GM21723 (cell line): Measurements from ENCODE around the gene KRT28.
"Not testable (repeated sequence)": the region's sequence is repeated elsewhere in the genome, so short reads cannot be mapped to it uniquely, and the experiment has no call there.

Source experiments
- ATAC-seq: cut with Tn5 transposase; IDR thresholded peaks from one replicate; pipeline ENCODE4 v1.9.1; 2021; ENCODE audit warnings: mild to moderate bottlenecking, moderate library complexity; ENCODE audit not compliant: unreplicated experiment

Gene KRT28

DNA sequence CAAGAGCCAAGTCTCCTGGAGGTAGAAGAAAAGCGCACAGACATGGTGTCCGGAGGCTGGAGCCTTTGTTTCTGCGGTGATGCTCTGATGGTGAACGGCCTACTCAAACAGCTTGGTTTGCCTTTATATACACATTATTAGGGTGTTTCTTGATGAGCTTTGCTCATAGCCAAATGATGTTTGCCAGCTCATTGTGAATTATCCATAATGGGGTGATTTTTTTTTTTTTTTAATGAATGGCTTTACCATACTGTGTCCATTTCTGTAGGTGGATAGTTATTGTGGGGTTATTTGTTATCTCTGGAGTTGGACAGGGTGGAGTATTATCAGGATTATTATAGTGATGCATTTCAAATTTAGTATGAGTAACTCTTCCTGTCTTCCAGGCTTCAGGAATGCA, 17.3 kb downstream of the KRT28 start, which contains the start of gene KRT27:
TSS of gene KRT27 (minus strand) at position 101 of the 400 bp plus-strand sequence. CDS start at position 44, 57 bp downstream.
- ATAC-seq, result no peak

DNA sequence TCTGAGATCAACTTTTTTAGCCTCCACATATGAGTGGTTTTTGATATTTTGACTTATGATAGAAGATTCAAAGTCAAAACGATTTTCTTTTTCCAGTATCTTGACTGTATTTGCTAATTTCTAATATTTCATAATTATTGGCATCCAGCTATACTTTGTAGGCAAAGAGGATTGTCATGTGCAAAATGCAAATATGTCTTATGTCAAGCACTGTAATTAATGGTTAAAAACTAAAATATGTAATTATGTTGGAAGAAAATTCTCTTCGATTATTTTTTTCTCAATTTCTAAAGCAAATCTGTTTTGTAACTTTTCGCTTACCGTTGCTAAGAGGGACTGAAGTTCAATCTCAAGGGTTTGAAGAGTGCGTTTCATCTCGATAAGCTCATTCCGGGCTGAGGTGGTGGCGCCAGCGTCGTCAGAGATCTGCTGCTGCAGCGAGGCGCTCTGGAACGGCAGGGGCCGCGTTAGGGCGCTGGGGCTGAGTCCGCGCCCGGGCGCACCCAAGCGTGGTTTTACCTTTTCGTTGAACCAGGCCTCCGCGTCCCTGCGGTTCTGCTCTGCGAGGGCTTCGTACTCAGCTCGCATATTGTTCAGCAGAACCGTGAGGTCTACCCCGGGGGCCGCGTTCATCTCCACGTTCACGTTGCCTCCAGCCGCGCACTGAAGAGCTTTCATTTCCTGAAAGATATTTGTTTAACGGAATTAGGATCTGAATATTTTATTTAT, 20.4 kb downstream of the KRT28 start:
- ATAC-seq, result no peak

DNA sequence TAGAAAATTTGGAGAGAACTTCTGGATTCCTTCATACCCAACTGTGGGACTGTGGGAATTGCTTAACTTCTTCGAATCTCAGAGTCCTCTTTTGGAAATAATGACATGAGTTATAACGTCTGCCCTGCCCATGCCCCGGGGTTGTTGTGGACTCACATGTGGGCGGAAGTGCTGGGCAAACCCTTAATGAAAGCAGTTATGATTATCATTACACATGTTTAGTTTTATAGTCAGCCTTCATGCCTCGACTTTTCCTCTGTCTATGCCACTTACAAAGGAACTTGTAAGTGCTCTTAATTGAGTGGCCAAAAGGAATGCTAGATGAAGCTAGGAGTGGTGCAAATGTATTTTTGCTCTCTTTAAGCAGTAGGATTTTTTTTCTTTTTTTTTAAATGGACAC, 21.3 kb downstream of the KRT28 start:
- ATAC-seq, result no peak

DNA sequence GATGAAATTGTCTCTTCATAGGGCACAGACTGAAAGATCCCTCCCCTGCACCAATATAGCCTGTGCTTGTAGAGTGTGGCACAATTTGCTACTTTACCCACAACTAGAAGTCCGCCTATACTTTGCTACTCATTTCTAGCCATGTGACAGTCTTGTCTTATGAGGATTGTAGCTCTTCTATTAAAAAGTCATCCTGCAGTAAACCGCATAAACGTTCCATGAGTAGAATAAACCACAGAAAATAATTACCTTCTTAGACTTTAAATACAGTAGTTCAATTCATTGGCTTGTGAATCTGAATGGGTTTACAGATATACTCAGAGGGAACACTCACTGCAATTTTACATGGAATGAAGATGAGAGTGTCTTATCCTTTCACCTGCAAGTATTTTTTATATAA, 21.8 kb downstream of the KRT28 start:
- no peak for ATAC-seq

DNA sequence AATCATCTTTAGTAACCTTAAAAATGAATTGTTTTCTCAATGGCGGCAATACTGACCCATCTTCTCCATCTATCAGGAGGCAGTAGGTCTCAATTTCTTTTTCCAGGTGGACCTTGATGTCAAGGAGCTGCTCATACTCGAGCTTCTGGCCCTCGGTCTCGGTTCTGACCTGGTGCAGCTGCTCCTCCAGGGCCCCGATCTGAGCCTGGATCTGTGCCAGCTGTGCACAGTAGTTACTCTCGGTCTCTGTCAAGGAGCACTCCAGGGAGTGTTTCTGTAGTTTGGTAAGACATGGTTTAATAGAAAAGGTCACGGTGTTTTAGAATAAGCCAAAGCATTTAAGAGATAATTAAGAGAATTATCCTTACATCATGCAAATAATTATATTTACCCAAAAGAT, 22.3 kb downstream of the KRT28 start:
- ATAC-seq, result no peak

DNA sequence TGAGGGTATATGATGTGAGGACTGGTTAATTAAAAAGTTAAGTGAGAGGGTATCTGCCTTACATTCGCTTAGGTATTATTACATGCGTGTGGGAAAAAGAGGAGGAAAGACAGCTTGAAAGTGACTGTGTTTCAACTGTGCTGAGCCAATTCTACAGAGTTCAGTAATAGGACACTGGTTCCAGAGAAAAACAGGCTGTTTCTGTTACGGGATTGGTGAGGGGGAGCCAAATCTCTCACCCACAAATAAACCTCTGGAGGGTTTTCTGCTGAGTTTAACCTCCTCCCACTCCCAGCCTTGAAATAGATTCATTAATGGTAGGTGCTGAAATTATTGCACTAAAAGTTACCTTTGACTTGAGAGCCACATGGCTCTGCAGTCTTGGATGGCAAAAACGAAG, 23.8 kb downstream of the KRT28 start:
- no peak for ATAC-seq

DNA sequence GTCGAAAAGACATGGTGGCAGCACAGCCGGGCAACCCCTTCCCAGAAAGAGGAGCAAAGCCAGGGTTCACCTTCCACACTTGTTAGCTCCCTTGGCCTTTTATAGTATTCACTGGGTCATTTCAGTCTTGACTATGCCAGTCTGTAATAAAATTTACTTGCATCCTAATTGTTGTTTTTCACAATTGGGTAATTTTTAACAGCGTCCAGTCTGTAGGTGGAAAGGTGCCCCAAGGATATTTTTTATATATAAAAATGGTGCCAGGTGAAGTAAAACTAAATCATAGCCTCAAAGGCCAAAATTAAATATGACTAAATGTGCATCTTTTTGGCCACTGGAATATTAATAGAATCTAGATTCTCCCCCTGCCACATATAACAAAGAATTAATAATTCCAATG, 27.7 kb downstream of the KRT28 start, which contains the start of gene KRT26:
TSS of gene KRT26 (minus strand) at position 101 of the 400 bp plus-strand sequence. CDS start at position 13, 88 bp downstream.
- ATAC-seq, result no peak

DNA sequence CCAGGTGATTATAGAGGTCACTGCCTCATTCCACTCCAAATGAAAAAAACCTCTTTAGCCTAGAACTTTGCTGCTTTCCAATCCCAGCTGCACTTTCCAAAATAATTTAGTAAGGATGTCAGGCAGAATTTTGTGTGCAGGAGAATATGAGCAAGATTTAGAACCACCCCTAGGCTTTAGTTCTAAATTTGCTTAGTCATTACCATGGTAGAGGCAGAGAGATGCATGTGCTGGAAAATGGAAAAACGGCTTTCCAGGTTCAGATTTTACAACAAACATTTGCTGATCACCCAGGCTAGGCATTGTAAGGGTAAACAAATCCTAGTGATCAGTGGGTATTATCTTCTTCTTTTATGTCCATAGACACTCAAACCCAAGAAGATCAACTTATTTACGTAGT, 34.1 kb downstream of the KRT28 start:
- no peak for ATAC-seq

DNA sequence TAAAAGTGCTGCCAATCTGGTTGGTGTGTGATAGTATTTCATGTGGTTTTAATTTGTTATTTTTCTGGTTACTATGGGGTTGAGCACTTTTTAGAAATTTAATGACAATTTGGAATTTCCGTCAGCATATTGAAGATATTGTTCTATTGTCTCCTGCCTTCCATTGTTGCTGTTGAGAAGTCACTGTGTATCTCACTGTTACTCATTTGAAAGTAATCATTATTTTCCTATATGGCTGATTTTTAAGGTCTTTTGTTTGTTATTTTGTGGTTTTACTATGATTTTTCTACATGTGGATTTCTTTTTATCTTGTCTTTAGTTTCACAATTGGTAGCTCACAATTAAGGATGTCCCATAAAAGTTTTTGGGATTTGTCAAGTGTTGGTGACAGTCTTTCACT, 36.0 kb downstream of the KRT28 start:
- ATAC-seq, result no peak

DNA sequence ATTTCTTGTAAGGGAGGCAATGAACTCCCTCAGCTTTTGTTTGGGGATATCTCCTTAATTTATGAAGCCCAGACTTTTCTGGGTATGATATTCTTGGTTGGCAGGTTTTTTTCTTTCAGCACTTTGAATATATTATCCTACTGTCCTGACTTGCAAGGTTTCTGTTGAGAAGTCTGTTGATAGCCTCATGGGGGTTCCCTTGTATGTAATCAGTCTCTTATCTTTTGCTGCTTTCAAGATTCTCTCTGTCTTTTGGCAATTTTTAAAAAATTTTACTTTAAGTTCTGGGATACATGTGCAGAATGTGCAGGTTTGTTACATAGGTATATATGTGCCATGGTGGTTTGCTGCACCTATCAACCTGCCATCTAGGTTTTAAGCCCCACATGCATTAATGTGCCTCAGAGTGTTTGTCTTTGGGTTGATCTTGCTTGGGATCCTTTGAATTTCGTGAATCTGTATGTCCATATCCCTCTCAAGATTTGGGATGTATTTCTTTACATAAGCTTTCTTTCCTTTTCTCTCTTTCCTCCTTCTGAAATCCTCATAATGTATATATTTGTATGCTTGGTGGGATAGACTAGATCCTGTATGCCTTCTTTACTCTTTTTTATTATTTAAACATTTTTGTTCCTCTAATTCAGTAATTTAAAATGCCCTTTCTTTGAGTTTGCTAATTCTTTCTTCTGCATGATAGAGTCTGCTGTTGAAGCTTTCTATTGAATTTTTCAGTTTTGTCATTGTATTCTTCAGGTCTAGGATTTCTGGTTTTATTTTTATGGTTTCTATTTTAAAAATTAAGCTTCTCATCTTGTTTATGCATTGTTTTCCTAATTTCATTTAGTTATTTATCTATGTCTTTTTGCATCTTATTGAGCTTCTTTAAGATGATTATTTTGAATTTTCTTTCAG, 39.4 kb downstream of the KRT28 start:
- no peak for ATAC-seq

DNA sequence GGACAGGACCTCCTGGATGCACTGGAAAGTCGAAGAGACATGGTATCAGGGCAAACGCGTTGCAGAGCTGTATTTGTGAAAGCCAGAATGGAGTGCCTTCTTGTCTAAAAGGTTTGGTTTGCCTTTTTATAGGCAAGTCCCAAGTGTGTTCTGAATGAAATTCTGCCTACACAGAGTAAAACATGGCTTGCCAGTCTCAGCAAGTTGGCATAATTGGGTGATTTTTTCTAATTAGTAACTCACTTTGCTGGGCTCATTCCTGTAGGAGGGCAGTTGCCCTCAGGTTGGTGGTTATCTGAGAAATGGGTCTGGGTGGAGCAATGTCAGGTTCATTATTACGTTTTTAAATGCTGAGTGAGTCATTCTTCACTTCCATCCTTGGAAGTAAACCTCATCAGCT, 44.5 kb downstream of the KRT28 start, which contains the start of gene KRT25:
TSS of gene KRT25 (minus strand) at position 101 of the 400 bp plus-strand sequence. CDS start at position 41, 60 bp downstream.
- no peak for ATAC-seq

DNA sequence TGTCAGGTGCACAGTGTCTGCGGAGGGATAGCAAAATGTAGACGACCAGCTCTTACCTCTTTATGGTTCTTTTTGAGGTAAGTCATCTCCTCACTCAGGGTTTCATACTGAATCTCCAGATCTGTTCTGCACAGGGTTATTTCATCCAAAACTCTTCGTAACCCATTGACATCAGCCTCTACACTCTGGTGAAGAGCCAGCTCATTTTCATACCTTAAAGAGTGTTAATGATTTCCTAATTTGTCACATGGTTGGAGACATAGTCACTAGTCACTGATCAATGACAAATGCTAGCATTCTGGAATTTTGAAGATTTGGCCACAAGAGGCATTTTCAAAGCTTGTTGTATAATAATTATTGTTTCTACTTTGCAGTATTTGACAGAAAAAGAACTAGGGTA, 46.0 kb downstream of the KRT28 start:
- no peak for ATAC-seq

DNA sequence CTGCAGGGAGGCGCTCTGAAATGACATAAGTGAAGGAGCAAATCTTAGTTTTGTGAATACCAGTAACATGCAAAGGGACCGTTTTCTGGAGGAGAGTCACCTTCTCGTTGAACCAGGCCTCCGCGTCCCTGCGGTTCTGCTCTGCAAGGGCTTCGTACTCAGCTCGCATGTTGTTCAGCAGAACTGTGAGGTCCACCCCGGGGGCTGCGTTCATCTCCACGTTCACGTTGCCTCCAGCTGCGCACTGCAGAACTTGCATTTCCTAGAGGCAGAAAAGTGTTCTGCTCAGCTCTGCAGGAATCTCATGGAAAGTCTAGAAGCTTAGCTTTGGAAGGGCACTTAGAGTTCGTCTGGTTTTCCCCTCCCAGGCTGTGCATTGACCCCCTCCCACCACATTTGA, 48.7 kb downstream of the KRT28 start:
- ATAC-seq, result no peak

DNA sequence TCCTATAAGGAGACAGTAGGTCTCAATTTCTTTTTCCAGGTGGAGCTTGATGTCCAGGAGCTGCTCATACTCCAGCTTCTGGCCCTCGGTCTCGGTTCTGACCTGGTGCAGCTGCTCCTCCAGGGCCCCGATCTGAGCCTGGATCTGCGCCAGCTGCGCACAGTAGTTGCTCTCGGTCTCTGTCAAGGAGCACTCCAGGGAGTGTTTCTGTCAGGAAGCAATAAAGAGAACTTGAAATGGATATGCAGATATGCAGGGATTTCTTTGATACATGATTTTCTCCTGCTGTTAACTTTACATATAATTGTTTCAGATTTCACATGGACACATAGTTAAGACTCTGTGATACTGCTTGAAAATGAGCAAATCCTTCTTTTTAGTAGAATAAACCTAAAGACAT, 49.4 kb downstream of the KRT28 start:
- ATAC-seq, result no peak

DNA sequence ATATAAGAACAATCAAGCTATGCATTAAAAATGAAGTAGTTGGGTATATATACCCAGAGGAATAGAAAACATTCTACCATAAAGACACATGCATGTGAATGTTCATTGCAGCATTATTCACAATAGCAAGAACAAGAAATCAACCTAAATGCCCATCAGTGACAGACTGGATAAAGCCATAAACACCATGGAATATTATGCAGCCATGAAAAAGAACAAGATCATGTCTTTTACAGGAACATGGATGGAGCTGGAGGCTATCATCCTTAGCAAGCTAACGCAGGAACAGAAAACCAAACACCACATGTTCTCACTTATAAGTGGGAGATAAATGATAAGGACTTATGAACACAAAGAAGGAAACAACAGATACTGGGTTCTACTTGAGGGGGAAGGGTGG, 51.1 kb downstream of the KRT28 start:
- not testable (repeated sequence) for ATAC-seq
